Tibial nerve (tissue), 4 donors: ENCODE results near the gene PHACTR1. TPM values are rescaled to one million over a fixed set of nuclear protein-coding genes. Genes with fewer than 3 reads are reported as not detected.

ENCODE experiments used
- DNase-seq, 2 donors: peaks; one replicate each; pipeline ENCODE4 v3.0.0-alpha.2; 2019; ENCODE audit warnings: low spot score in 2 of 2
- H3K27ac ChIP-seq, 4 donors: fragments of 200-600 bp; sonication (generic) in 3 of 4; one replicate each; pipeline ENCODE4 v1.5.1; 2017 to 2019; ENCODE audit warnings: mild to moderate bottlenecking in 1 of 4
- H3K27me3 ChIP-seq, 2 donors: fragments of 200-600 bp; sonication (generic) in 1 of 2; one replicate each; pipeline versions ENCODE4 v1.5.1 to v1.6.0; 2017 to 2019
- H3K36me3 ChIP-seq, 3 donors: fragments of 200-600 bp; sonication (generic); one replicate each; pipeline ENCODE4 v1.5.1; 2018 to 2019
- H3K4me1 ChIP-seq, 4 donors: fragments of 200-600 bp; sonication (generic) in 3 of 4; one replicate each; pipeline ENCODE4 v1.5.1; 2017 to 2019
- H3K4me3 ChIP-seq, 4 donors: fragments of 200-600 bp; sonication (generic) in 3 of 4; one replicate each; pipeline ENCODE4 v1.5.1; 2017 to 2019; ENCODE audit warnings: mild to moderate bottlenecking in 1 of 4, moderate library complexity in 1 of 4
- H3K9me3 ChIP-seq, 4 donors: fragments of 200-600 bp; sonication (generic) in 3 of 4; one replicate each; pipeline ENCODE4 v1.5.1; 2017 to 2019
- EP300 ChIP-seq, 2 donors: sonication (generic); formaldehyde crosslinking; IDR thresholded peaks; one replicate each; pipeline ENCODE4 v1.6.1; 2017; ENCODE audit warnings: antibody characterized with exemption in 2 of 2, mild to moderate bottlenecking in 1 of 2
- POLR2A ChIP-seq, 2 donors: fragments of 450-650 bp; IDR thresholded peaks; one replicate each; pipeline ENCODE4 v1.6.1; 2017; ENCODE audit warnings: antibody characterized with exemption in 2 of 2, mild to moderate bottlenecking in 2 of 2, moderate library complexity in 2 of 2
- WGBS, 2 donors: methylation state at CpG; one replicate each; pipeline ENCODE4 v1.1.5; 2018; 5-methylcytosine and 5-hydroxymethylcytosine counted together
- total RNA-seq, 4 donors: library from RNA; depleted of rRNA; stranded (reverse); fragments of >200 nt; gene quantifications; one replicate each; pipeline ENCODE4 v1.1.0, GENCODE V29; 2016
- TF ChIP-seq, protein P1 (sequence below), 5 experiments: fragments of 200-600 bp in 3 of 5; fragments of 450-650 bp in 2 of 5; sonication (generic) in 3 of 5; IDR thresholded peaks; one replicate each; pipeline ENCODE4 v1.5.1; 2016 to 2019; ENCODE audit warnings: antibody characterized with exemption in 5 of 5, mild to moderate bottlenecking in 3 of 5, moderate library complexity in 2 of 5

Gene PHACTR1
- total RNA-seq, 4 donors from 2014 or later: 1.5 to 2.7 (median 1.6) TPM

DNA sequence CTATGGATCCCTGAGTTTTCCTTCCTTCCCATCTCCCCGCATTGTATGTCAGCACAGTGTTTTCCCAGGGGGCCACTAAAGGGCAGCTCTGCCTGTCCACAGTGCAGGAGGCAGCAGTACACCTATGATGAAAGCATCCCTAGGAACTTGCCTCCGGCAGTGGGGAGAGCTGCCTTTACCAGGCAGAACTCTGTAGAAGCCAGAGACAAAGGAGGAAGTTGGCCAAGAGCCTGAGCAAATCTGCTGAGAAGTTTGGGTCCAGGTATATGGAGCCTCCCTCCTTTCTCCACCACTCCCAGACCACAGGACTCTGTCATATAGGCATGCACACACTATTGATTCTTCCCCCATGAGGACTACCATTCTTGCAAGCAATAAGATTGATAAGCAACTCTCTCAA is 329.1 kb downstream of the PHACTR1 start:
- 86% methylated on average over 2 of the region's 2 CpGs for WGBS, 2 donors
- TF ChIP-seq, protein P1, sequence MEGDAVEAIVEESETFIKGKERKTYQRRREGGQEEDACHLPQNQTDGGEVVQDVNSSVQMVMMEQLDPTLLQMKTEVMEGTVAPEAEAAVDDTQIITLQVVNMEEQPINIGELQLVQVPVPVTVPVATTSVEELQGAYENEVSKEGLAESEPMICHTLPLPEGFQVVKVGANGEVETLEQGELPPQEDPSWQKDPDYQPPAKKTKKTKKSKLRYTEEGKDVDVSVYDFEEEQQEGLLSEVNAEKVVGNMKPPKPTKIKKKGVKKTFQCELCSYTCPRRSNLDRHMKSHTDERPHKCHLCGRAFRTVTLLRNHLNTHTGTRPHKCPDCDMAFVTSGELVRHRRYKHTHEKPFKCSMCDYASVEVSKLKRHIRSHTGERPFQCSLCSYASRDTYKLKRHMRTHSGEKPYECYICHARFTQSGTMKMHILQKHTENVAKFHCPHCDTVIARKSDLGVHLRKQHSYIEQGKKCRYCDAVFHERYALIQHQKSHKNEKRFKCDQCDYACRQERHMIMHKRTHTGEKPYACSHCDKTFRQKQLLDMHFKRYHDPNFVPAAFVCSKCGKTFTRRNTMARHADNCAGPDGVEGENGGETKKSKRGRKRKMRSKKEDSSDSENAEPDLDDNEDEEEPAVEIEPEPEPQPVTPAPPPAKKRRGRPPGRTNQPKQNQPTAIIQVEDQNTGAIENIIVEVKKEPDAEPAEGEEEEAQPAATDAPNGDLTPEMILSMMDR (IDR thresholded peaks at IDR 0.05): no peak
- TF ChIP-seq EP300 (IDR thresholded peaks at IDR 0.05) (no peak), POLR2A (IDR thresholded peaks at IDR 0.05) (no peak)
- DNase-seq: no peak
- Histone ChIP-seq H3K4me1 (no peaks in the 10 kb centered on the region), H3K4me3 (no peak overlapping the region), H3K36me3 (no peaks in the 10 kb centered on the region), H3K27ac (no peak overlapping the region), H3K27me3 (no peaks in the 10 kb centered on the region), H3K9me3 (no peaks in the 10 kb centered on the region)

- no peak overlapping the region for H3K4me3 ChIP-seq
- no peaks in the 10 kb centered on the region for H3K27me3 ChIP-seq
- H3K27ac ChIP-seq: no peak overlapping the region
- WGBS, 2 donors: 80 to 85% methylated on average over 4 of the region's 4 CpGs
- TF ChIP-seq, protein P1 (IDR thresholded peaks at IDR 0.05): no peak
- no peak for TF ChIP-seq EP300 (IDR thresholded peaks at IDR 0.05)
- TF ChIP-seq POLR2A (IDR thresholded peaks at IDR 0.05): no peak
- no peak for DNase-seq
- no peaks in the 10 kb centered on the region for H3K36me3 ChIP-seq
- no peaks in the 10 kb centered on the region for H3K9me3 ChIP-seq
- H3K4me1 ChIP-seq: no peaks in the 10 kb centered on the region
Measured at GRCh38 chr6:13046084-13046483, 329.5 kb downstream of the PHACTR1 start.

GRCh38 chr6:13048113-13048512 is 331.5 kb downstream of the PHACTR1 start:
- Histone ChIP-seq H3K27me3 (no peaks in the 10 kb centered on the region), H3K4me1 (no peaks in the 10 kb centered on the region), H3K4me3 (no peak overlapping the region), H3K27ac (no peak overlapping the region), H3K9me3 (no peaks in the 10 kb centered on the region), H3K36me3 (no peaks in the 10 kb centered on the region)
- WGBS, 2 donors: 68 to 77% methylated on average over 2 of the region's 2 CpGs
- TF ChIP-seq EP300 (IDR thresholded peaks at IDR 0.05) (no peak), POLR2A (IDR thresholded peaks at IDR 0.05) (no peak)
- TF ChIP-seq, protein P1 (IDR thresholded peaks at IDR 0.05): no peak
- no peak for DNase-seq

- Histone ChIP-seq H3K4me3 (no peak overlapping the region), H3K4me1 (no peaks in the 10 kb centered on the region), H3K27me3 (no peaks in the 10 kb centered on the region), H3K36me3 (no peaks in the 10 kb centered on the region), H3K9me3 (no peaks in the 10 kb centered on the region), H3K27ac (no peak overlapping the region)
- TF ChIP-seq EP300 (IDR thresholded peaks at IDR 0.05) (no peak), POLR2A (IDR thresholded peaks at IDR 0.05) (no peak)
- TF ChIP-seq, protein P1 (IDR thresholded peaks at IDR 0.05): no peak
- DNase-seq: no peak
Measured at GRCh38 chr6:13049666-13050254, 333.2 kb downstream of the PHACTR1 start.

- no peaks in the 10 kb centered on the region for H3K27me3 ChIP-seq
- H3K36me3 ChIP-seq: no peaks in the 10 kb centered on the region
- 81 to 84% methylated on average over 9 of the region's 9 CpGs for WGBS, 2 donors
- no peak overlapping the region for H3K27ac ChIP-seq
- no peak for DNase-seq
- no peak for TF ChIP-seq EP300 (IDR thresholded peaks at IDR 0.05)
- no peak for TF ChIP-seq POLR2A (IDR thresholded peaks at IDR 0.05)
- TF ChIP-seq, protein P1 (IDR thresholded peaks at IDR 0.05): no peak
- H3K9me3 ChIP-seq: no peaks in the 10 kb centered on the region
- H3K4me3 ChIP-seq: no peak overlapping the region
- H3K4me1 ChIP-seq: no peaks in the 10 kb centered on the region
Measured at GRCh38 chr6:13053006-13053461, 336.5 kb downstream of the PHACTR1 start.
